Mucosa of descending colon (tissue), 3 donors: ENCODE measurements around the gene ETV5. TPM values are rescaled to one million over a fixed set of nuclear protein-coding genes. Genes with fewer than 3 reads are reported as not detected.

Experiments
- ATAC-seq: fragments of 200-7000 bp; cut with Tn5 transposase; one replicate; pipeline ENCODE4 v1.9.1; 2020; ENCODE audit warnings: mild to moderate bottlenecking, moderate library complexity
- DNase-seq, 3 donors: peaks; one replicate each; pipeline ENCODE4 v3.0.0-alpha.2; 2020
- H3K36me3 ChIP-seq: fragments of 200-600 bp; one replicate; pipeline ENCODE4 v1.8.0; 2021; ENCODE audit warnings: low read depth, mild to moderate bottlenecking
- H3K4me1 ChIP-seq: fragments of 200-600 bp; one replicate; pipeline ENCODE4 v1.8.0; 2021; ENCODE audit warnings: low read depth, mild to moderate bottlenecking
- H3K4me3 ChIP-seq: fragments of 200-600 bp; one replicate; pipeline ENCODE4 v1.8.0; 2021; ENCODE audit warnings: mild to moderate bottlenecking
- H3K9me3 ChIP-seq: fragments of 200-600 bp; one replicate; pipeline ENCODE4 v1.8.0; 2021; ENCODE audit warnings: mild to moderate bottlenecking
- CTCF ChIP-seq: fragments of 200-600 bp; IDR thresholded peaks from one replicate; pipeline ENCODE4 v1.8.0; 2022; ENCODE audit warnings: antibody characterized with exemption, mild to moderate bottlenecking
- intact Hi-C, 2 donors: fragments of 100-400 bp; cut with DNase I in 1 of 2; cut with micrococcal nuclease in 1 of 2; formaldehyde crosslinking; loops; one replicate each; pipeline versions ENCODE4 v1.11.0 to v1.11.1; 2022; cut with DNase I, micrococcal nuclease
- total RNA-seq, 3 donors: library from RNA; stranded (reverse); fragmentation: NEBNext Ultra II Directional in 2 of 3; extraction: Animal tissue kit (Norgen Biotek cat#: 25700) in 2 of 3; gene quantifications; one replicate each; pipeline versions ENCODE4 v1.2.1 to v1.2.4, GENCODE V29; 2021 to 2023
- donor health status: DM: no; HTN: no; CAD: no; lungs with moderate emphysema.
- donor health status: DM: no; HTN: no; CAD: no.
- donor health status: DM: no; HTN: yes; CAD: no.

Gene ETV5
- total RNA-seq, 3 donors from 2014 or later, result 3.3 to 10.2 (median 9.2) TPM

- TF ChIP-seq CTCF, result no peak
- no peak for DNase-seq
- no peak for ATAC-seq
- Histone ChIP-seq H3K4me3 (no peak overlapping the region), H3K4me1 (no peaks in the 10 kb centered on the region), H3K9me3 (no peaks in the 10 kb centered on the region), H3K36me3 (no peaks in the 10 kb centered on the region)
- intact Hi-C loops, result no loop called here
Observed at GRCh38 chr3:186070550-186070949, 38.3 kb downstream of the ETV5 start.

GRCh38 chr3:186070133-186070532 is 38.8 kb downstream of the ETV5 start:
- Histone ChIP-seq H3K36me3 (no peaks in the 10 kb centered on the region), H3K9me3 (no peaks in the 10 kb centered on the region), H3K4me1 (no peaks in the 10 kb centered on the region), H3K4me3 (no peak overlapping the region)
- intact Hi-C loops, result no loop called here
- TF ChIP-seq CTCF, result no peak
- DNase-seq (no peak), ATAC-seq (no peak)

- TF ChIP-seq CTCF, result no peak
- Histone ChIP-seq H3K4me1 (no peaks in the 10 kb centered on the region), H3K4me3 (no peak overlapping the region), H3K36me3 (no peaks in the 10 kb centered on the region), H3K9me3 (no peaks in the 10 kb centered on the region)
- no peak for ATAC-seq
- intact Hi-C loops, result no loop called here
- DNase-seq, result no peak
Observed at GRCh38 chr3:186069199-186069598, 39.7 kb downstream of the ETV5 start.

GRCh38 chr3:186068243-186068552 is 40.7 kb downstream of the ETV5 start:
- no peaks in the 10 kb centered on the region for H3K4me1 ChIP-seq
- H3K9me3 ChIP-seq, result no peaks in the 10 kb centered on the region
- no peaks in the 10 kb centered on the region for H3K36me3 ChIP-seq
- H3K4me3 ChIP-seq, result no peak overlapping the region
- no peak for TF ChIP-seq CTCF
- intact Hi-C loops, result no loop called here
- no peak for ATAC-seq
- DNase-seq, result no peak

- Histone ChIP-seq H3K4me3 (no peak overlapping the region), H3K9me3 (no peaks in the 10 kb centered on the region), H3K4me1 (no peaks in the 10 kb centered on the region), H3K36me3 (no peaks in the 10 kb centered on the region)
- no peak for TF ChIP-seq CTCF
- no peak for DNase-seq
- intact Hi-C loops, result no loop called here
- ATAC-seq, result no peak
Observed at GRCh38 chr3:186067360-186068242, 41.3 kb downstream of the ETV5 start.
